H1 (cell line): Measurements from ENCODE around the gene CIITA. TPM values are rescaled to one million over a fixed set of nuclear protein-coding genes. Genes with fewer than 3 reads are reported as not detected.

Experiments
- CTCF ChIA-PET: fragments of 300-600 bp; sonication (Branson Sonifier 250); formaldehyde crosslinking; loops from one replicate; lab custom pipeline; 2021; ENCODE audit not compliant: partially characterized antibody; lab: Charles Lee
- POLR2A ChIA-PET: fragments of 300-600 bp; sonication (Branson Sonifier 250); formaldehyde crosslinking; loops from one replicate; lab custom pipeline; 2021; ENCODE audit warnings: inconsistent platforms; ENCODE audit not compliant: partially characterized antibody; lab: Charles Lee
- DNase-seq, 2 experiments: peaks; one replicate each; pipeline versions ENCODE4 v3.0.0 to v3.0.0-alpha.2; 2010 to 2022; ENCODE audit warnings: low spot score in 2 of 2, low read depth in 1 of 2, mixed read lengths in 1 of 2
- FAIRE-seq: peaks from 2 replicates; lab custom pipeline; 2011; peaks lifted over from hg19 to GRCh38; lab: Jason Lieb, UNC
- H2AFZ ChIP-seq: 2 replicates; pipeline ENCODE4 v1.8.1; 2012; ENCODE audit warnings: low read length, inconsistent platforms
- H2AK5ac ChIP-seq: 2 replicates; pipeline ENCODE4 v1.6.1; 2013; ENCODE audit warnings: low read depth, low read length
- H2BK120ac ChIP-seq: replicated peaks from 2 replicates; pipeline ENCODE3; 2013; ENCODE audit warnings: low read depth, low read length, inconsistent platforms
- H2BK12ac ChIP-seq: 2 replicates; pipeline ENCODE4 v1.6.1; 2013; ENCODE audit warnings: low read depth, low read length
- H2BK15ac ChIP-seq: 2 replicates; pipeline ENCODE4 v1.6.1; 2013; ENCODE audit warnings: low read length
- H2BK20ac ChIP-seq: 2 replicates; pipeline ENCODE4 v1.6.1; 2013; ENCODE audit warnings: low read length
- H2BK5ac ChIP-seq: 2 replicates; pipeline ENCODE4 v1.6.1; 2013; ENCODE audit warnings: low read depth, low read length
- H3K14ac ChIP-seq: 2 replicates; pipeline ENCODE4 v1.6.1; 2013; ENCODE audit warnings: inconsistent platforms; ENCODE audit not compliant: insufficient read length
- H3K18ac ChIP-seq: 2 replicates; pipeline ENCODE4 v1.6.1; 2013; ENCODE audit warnings: low read length; ENCODE audit errors: extremely low read depth
- H3K23ac ChIP-seq: 2 replicates; pipeline ENCODE4 v1.6.1; 2013; ENCODE audit warnings: inconsistent platforms; ENCODE audit not compliant: insufficient read length
- H3K23me2 ChIP-seq: 2 replicates; pipeline ENCODE4 v1.6.1; 2013; ENCODE audit warnings: low read depth, low read length
- H3K27ac ChIP-seq: 2 replicates; pipeline ENCODE4 v1.6.1; 2011; ENCODE audit warnings: low read depth, low read length, inconsistent platforms
- H3K27me3 ChIP-seq, 4 experiments: replicated peaks in 1 of 4; 1 replicate in 1 of 4; 2 replicates in 3 of 4; pipeline versions ENCODE4 v1.6.1 to v1.8.1; 2011 to 2013; ENCODE audit warnings: low read length in 3 of 4, mild to moderate bottlenecking in 3 of 4, inconsistent platforms in 2 of 4, mixed read lengths in 2 of 4, moderate library complexity in 1 of 4; ENCODE audit not compliant: control insufficient read depth in 3 of 4, insufficient read depth in 3 of 4; ENCODE audit errors: extremely low read depth in 1 of 4
- H3K36me3 ChIP-seq, 4 experiments: 2 replicates each; pipeline versions ENCODE4 v1.6.1 to v1.8.1; 2011 to 2013; ENCODE audit warnings: mild to moderate bottlenecking in 4 of 4, low read length in 3 of 4, moderate library complexity in 2 of 4, control low read depth in 1 of 4, inconsistent platforms in 1 of 4; ENCODE audit not compliant: insufficient read depth in 4 of 4, control insufficient read depth in 2 of 4
- H3K4ac ChIP-seq: replicated peaks from 2 replicates; pipeline ENCODE3; 2013; ENCODE audit warnings: low read length, low read depth, mixed read lengths, inconsistent platforms; ENCODE audit not compliant: insufficient read length
- H3K4me1 ChIP-seq, 4 experiments: replicated peaks in 1 of 4; 1 replicate in 1 of 4; 2 replicates in 3 of 4; pipeline versions ENCODE4 v1.6.1 to v1.8.1; 2011 to 2013; ENCODE audit warnings: low read length in 3 of 4, inconsistent platforms in 2 of 4, mixed read lengths in 1 of 4; ENCODE audit not compliant: insufficient read depth in 4 of 4, control insufficient read depth in 3 of 4
- H3K4me2 ChIP-seq, 2 experiments: 2 replicates each; pipeline versions ENCODE4 v1.6.1 to v1.8.1; 2011 to 2013; ENCODE audit warnings: low read depth in 2 of 2, low read length in 2 of 2, control low read depth in 1 of 2, inconsistent platforms in 1 of 2, mild to moderate bottlenecking in 1 of 2; ENCODE audit not compliant: insufficient read depth in 1 of 2
- H3K4me3 ChIP-seq, 4 experiments: fragments of 200-600, 300-600 bp in 1 of 4; sonication (generic), shearing (Covaris generic), sonication (Bioruptor Twin) in 1 of 4; 2 replicates each; pipeline versions ENCODE4 v1.5.1 to v1.8.1; 2011 to 2016; ENCODE audit warnings: low read length in 4 of 4, low read depth in 3 of 4, control low read depth in 2 of 4, inconsistent platforms in 2 of 4, mild to moderate bottlenecking in 2 of 4, mixed read lengths in 1 of 4, moderate library complexity in 1 of 4; ENCODE audit not compliant: insufficient read depth in 2 of 4; ENCODE audit errors: extremely low read depth in 1 of 4
- H3K56ac ChIP-seq: replicated peaks from 2 replicates; pipeline ENCODE3; 2013; ENCODE audit warnings: low read depth, mild to moderate bottlenecking, mixed read lengths, low read length, inconsistent platforms; ENCODE audit not compliant: insufficient read length
- H3K79me1 ChIP-seq: 2 replicates; pipeline ENCODE4 v1.6.1; 2013; ENCODE audit warnings: low read depth, low read length, control low read depth
- H3K79me2 ChIP-seq, 2 experiments: 2 replicates each; pipeline versions ENCODE4 v1.6.1 to v1.8.1; 2012 to 2013; ENCODE audit warnings: low read length in 2 of 2, mild to moderate bottlenecking in 2 of 2, inconsistent platforms in 1 of 2; ENCODE audit not compliant: insufficient read depth in 2 of 2, control insufficient read depth in 1 of 2
- H3K9ac ChIP-seq, 4 experiments: replicated peaks in 1 of 4; 1 replicate in 1 of 4; 2 replicates in 3 of 4; pipeline versions ENCODE4 v1.6.1 to v1.8.1; 2011 to 2013; ENCODE audit warnings: low read depth in 3 of 4, low read length in 3 of 4, control low read depth in 2 of 4, mild to moderate bottlenecking in 2 of 4, moderate library complexity in 2 of 4, inconsistent platforms in 1 of 4; ENCODE audit errors: extremely low read depth in 1 of 4
- H3K9me3 ChIP-seq, 2 experiments: 2 replicates each; pipeline versions ENCODE4 v1.6.1 to v1.8.1; 2012 to 2013; ENCODE audit warnings: mild to moderate bottlenecking in 2 of 2, moderate library complexity in 2 of 2, control low read depth in 1 of 2, inconsistent platforms in 1 of 2, low read depth in 1 of 2, low read length in 1 of 2, mixed read lengths in 1 of 2; ENCODE audit not compliant: insufficient read depth in 2 of 2
- H4K20me1 ChIP-seq, 2 experiments: replicated peaks in 1 of 2; 2 replicates each; pipeline versions ENCODE3 to v1.8.1; 2011 to 2013; ENCODE audit warnings: inconsistent platforms in 2 of 2, low read length in 2 of 2, mild to moderate bottlenecking in 1 of 2; ENCODE audit not compliant: insufficient read depth in 2 of 2, control insufficient read depth in 1 of 2
- H4K5ac ChIP-seq: 2 replicates; pipeline ENCODE4 v1.6.1; 2013; ENCODE audit warnings: low read length, low read depth, mixed read lengths, inconsistent platforms; ENCODE audit not compliant: insufficient read length
- H4K8ac ChIP-seq: 2 replicates; pipeline ENCODE4 v1.8.0; 2013; ENCODE audit warnings: mild to moderate bottlenecking, moderate library complexity, low read length, inconsistent platforms; ENCODE audit not compliant: insufficient read depth; ENCODE audit errors: extremely low read depth
- H4K91ac ChIP-seq: replicated peaks from 2 replicates; pipeline ENCODE3; 2013; ENCODE audit warnings: low read length, mixed read lengths, inconsistent platforms; ENCODE audit not compliant: insufficient read length
- KDM1A ChIP-seq: fragments of 200-600, 300-600 bp; sonication (generic); IDR thresholded peaks from 2 replicates; pipeline ENCODE4 v1.7.1; 2016; ENCODE audit warnings: mild to moderate bottlenecking, low read length, borderline replicate concordance
- WGBS, 2 experiments: shearing (Covaris generic) in 1 of 2; methylation state at CpG; one replicate each; pipeline versions ENCODE4 v1.1.6 to v1.1.7; 2013 to 2015; ENCODE audit warnings: low lambda C conversion rate in 2 of 2, mixed read lengths in 2 of 2, inconsistent platforms in 1 of 2, low coverage in 1 of 2, missing lambda C conversion rate in 1 of 2; ENCODE audit not compliant: insufficient replicate concordance in 2 of 2, insufficient coverage in 1 of 2, insufficient read length in 1 of 2; ENCODE audit errors: extremely low coverage in 1 of 2, missing lambda C conversion rate in 1 of 2; 5-methylcytosine and 5-hydroxymethylcytosine counted together
- polyA plus RNA-seq, 7 experiments: library from polyadenylated mRNA; depleted of rRNA in 3 of 7; stranded (reverse) in 5 of 7; unstranded in 2 of 7; fragments of >200 nt in 5 of 7; fragments of 200-250 nt in 2 of 7; gene quantifications; 1 replicate in 5 of 7; 2 replicates in 1 of 7; 4 replicates in 1 of 7; pipeline versions ENCODE4 v1.2.1 to v1.2.3, GENCODE V29; 2011 to 2013; ENCODE audit warnings: missing spikeins in 2 of 7, mixed read lengths in 2 of 7
- total RNA-seq: library from RNA; stranded (reverse); fragmentation: NEBNext Ultra II Directional; extraction: Animal tissue kit (Norgen Biotek cat#: 25700); gene quantifications from 2 replicates; pipeline ENCODE4 v1.2.1, GENCODE V29; 2021

Gene CIITA
- total and polyA plus RNA-seq, 2 of the 8 experiments (the other 6 are each of a cell fraction or from before 2014, with no cell fraction given): 0.07 to 0.17 TPM

DNA sequence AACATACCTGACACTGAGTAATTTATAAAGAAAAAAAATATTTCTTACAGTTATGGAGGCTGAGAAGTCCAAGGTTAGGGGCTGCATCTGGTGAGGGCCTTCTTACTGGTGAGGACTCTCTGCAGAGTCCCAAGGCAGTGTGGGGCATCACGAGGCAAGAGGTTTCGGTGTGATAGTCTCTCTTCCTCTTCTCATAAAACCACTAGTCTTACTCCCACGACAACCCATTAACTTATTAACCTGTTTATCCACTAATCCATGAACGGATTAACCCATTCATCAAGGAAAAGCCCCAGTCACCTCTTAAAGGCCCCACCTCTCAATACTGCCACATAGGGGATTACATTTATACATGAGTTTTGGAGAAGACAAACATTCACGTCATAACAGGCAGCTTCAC lies 20.1 kb downstream of the CIITA start:
- Histone ChIP-seq H3K4me1 (peaks cover 0 to 6% (median 0%) of the 10 kb centered on the region in 4 experiments; a peak in 2 of 7 replicates), H3K36me3 (no peaks in the 10 kb centered on the region), H4K5ac (no peak overlapping the region), H3K14ac (no peak overlapping the region), H2AFZ (no peak overlapping the region), H3K79me1 (no peaks in the 10 kb centered on the region), H3K4ac (no peak overlapping the region), H4K91ac (no peak overlapping the region), H3K27ac (no peak overlapping the region), H3K4me2 (no peak overlapping the region), H3K9ac (no peak overlapping the region), H2AK5ac (no peak overlapping the region), H2BK120ac (no peak overlapping the region), H3K27me3 (no peaks in the 10 kb centered on the region; a peak in 1 of 7 replicates), H2BK20ac (no peak overlapping the region), H3K9me3 (no peaks in the 10 kb centered on the region), H3K23me2 (no peaks in the 10 kb centered on the region; the same call in 1 of the 2 replicates), H3K79me2 (no peaks in the 10 kb centered on the region), H2BK15ac (no peak overlapping the region), H3K56ac (no peak overlapping the region), H4K8ac (no peak overlapping the region), H3K4me3 (no peak overlapping the region), H2BK5ac (no peak overlapping the region), H3K23ac (no peak overlapping the region), H4K20me1 (peaks cover 0 to 3% of the 10 kb centered on the region in 2 experiments), H2BK12ac (no peak overlapping the region), H3K18ac (no peak overlapping the region)
- POLR2A ChIA-PET: no interaction called here
- CTCF ChIA-PET: interaction anchor here (0.6 to 2.4 kb wide), 4 partner anchors 10 to 330 kb away, joined by 3 to 7 read pairs (median 4); partner anchors contain the start of gene CIITA
- WGBS, 2 experiments: 86% methylated on average over 5 of the region's 5 CpGs; no CpG with 5 or more reads in 1 of the 2 experiments
- DNase-seq: no peak
- no peak for FAIRE-seq
- no peak for TF ChIP-seq KDM1A
